ENCODE results near the gene CRIM1.
A peak's percentile ranks its signal among the peaks of the same experiment; 100 is the strongest.

Gene CRIM1

DNA sequence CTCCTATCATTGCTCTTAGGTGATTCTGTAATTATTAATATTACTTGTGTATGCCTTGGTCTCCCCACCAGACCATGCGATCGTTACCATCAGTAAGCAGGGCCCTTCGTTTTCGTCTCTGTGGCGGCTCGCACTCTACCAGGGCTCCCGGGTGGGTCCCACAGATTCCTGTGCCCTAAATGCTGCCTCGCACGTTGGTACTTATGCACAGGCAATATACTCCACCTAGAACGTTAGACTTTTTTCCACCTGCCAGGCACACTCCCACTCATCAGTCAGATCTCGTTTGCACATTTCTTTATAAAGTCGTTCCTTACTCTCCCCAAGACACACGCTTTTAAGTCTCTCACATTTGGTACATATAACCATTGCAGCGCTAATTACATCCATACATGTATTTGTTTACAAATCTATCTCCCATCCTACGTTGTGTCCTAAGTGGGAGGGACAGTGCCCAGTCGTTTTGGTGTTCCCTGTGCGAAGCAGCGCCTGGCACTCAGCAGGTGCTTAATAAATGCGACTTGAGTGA is 241.5 kb downstream of the CRIM1 start:
- no peak for DNase-seq

DNA sequence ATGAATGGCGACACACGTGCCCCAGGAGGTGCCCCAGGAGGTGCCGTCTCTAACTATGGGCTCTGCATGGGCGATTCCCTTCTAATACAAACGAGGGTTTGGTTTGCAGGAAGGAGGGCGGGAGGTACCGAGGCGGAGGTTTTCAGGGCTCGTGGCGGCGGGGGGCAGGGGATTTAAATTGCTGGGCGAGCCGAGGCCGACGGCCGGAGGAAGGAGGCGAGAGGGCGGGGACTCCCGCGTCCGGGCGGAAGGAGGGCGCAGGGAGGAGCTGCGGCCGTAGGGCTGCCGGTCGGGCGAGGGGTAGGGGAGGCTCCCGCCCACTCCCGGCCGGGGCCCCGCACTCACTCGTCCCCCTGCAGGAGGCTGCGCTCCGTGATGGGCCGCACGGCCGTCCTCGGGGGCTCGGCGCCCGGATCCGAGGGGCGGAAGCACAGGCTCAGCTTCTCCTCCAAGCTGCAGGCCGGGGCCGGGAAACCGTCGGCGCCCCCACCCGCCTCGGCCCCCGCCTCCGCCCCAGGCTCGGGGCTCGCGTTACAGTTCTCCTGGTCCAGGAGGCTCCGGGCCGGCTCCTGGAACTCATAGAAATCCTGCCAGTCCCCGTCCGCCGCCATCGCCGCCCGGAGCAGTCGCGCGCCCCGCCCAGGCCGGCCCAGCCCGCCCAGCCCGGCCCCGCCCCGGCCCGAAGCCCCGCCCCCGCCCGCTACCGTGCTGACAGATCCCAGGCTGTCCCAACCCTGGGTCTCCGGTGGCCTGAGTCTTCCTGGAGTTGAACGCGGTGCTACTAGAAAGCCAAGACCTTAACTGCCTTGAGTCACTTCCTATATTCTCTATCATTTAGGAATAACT is 242.2 kb downstream of the CRIM1 start, which contains the start of gene FEZ2:
TSS of gene FEZ2 (minus strand) at position 637 of the 846 bp plus-strand sequence. CDS start at position 611, 26 bp downstream.
- DNase-seq: peak; percentile 61

Measured in DMS79 treated with DMSO at 0.1 percent for 48 hours (cell line).